HepG2 (cell line): ENCODE results near the gene ZNF839. TPM values are rescaled to one million over a fixed set of nuclear protein-coding genes. Genes with fewer than 3 reads are reported as not detected.

ENCODE experiments used
- BRD4 ChIP-seq: sonication (generic); formaldehyde crosslinking; IDR thresholded peaks from 2 replicates; pipeline ENCODE4 v1.4.0; 2020; ENCODE audit warnings: missing genetic modification reagents
- CAMTA2 ChIP-seq: sonication (generic); formaldehyde crosslinking; IDR thresholded peaks from 2 replicates; pipeline ENCODE4 v1.4.0; 2020; ENCODE audit warnings: mild to moderate bottlenecking, missing genetic modification reagents, borderline replicate concordance
- HDAC1 ChIP-seq: sonication (generic); formaldehyde crosslinking; IDR thresholded peaks from 2 replicates; pipeline ENCODE4 v1.5.1; 2020; ENCODE audit warnings: mild to moderate bottlenecking, missing genetic modification reagents
- HHEX ChIP-seq: IDR thresholded peaks from 2 replicates; pipeline ENCODE4 v1.6.1; 2016; ENCODE audit warnings: control low read depth
- HIC2 ChIP-seq: sonication (generic); formaldehyde crosslinking; IDR thresholded peaks from 2 replicates; pipeline ENCODE4 v1.9.0; 2022; ENCODE audit warnings: low read depth, missing genetic modification reagents
- KDM1A ChIP-seq: IDR thresholded peaks from 2 replicates; pipeline ENCODE4 v1.6.1; 2016; ENCODE audit warnings: missing compliant biosample characterization
- NFIB ChIP-seq: sonication (generic); formaldehyde crosslinking; IDR thresholded peaks from 2 replicates; pipeline ENCODE4 v1.9.0; 2021; ENCODE audit warnings: missing genetic modification reagents, mild to moderate bottlenecking, borderline replicate concordance
- NR2F1 ChIP-seq, 2 experiments: fragments of 450-650 bp in 1 of 2; formaldehyde crosslinking in 1 of 2; IDR thresholded peaks; 2 replicates each; pipeline versions ENCODE4 v1.5.0 to v1.6.1; 2016 to 2020; ENCODE audit warnings: mild to moderate bottlenecking in 1 of 2, missing compliant biosample characterization in 1 of 2, missing genetic modification reagents in 1 of 2, moderate library complexity in 1 of 2
- RBM22 ChIP-seq: fragments of 200-400 bp; formaldehyde crosslinking; optimal IDR thresholded peaks from 2 replicates; pipeline ENCODE3; 2017; ENCODE audit warnings: mild to moderate bottlenecking, low read length, moderate library complexity
- SNAPC5 ChIP-seq: sonication (generic); formaldehyde crosslinking; IDR thresholded peaks from 2 replicates; pipeline ENCODE4 v1.8.1; 2023; ENCODE audit warnings: mild to moderate bottlenecking, missing genetic modification reagents, borderline replicate concordance
- TAF1 ChIP-seq: sonication (generic); formaldehyde crosslinking; IDR thresholded peaks from 2 replicates; pipeline ENCODE4 v1.4.0; 2020; ENCODE audit warnings: missing genetic modification reagents
- ZNF224 ChIP-seq: sonication (generic); formaldehyde crosslinking; IDR thresholded peaks from 2 replicates; pipeline ENCODE4 v1.5.0; 2020; ENCODE audit warnings: mild to moderate bottlenecking, missing genetic modification reagents
- ZNF431 ChIP-seq: sonication (generic); formaldehyde crosslinking; IDR thresholded peaks from 2 replicates; pipeline ENCODE4 v1.9.0; 2022; ENCODE audit warnings: missing genetic modification reagents, low read depth, mild to moderate bottlenecking, borderline replicate concordance
- ZNF44 ChIP-seq: sonication (generic); formaldehyde crosslinking; IDR thresholded peaks from 2 replicates; pipeline ENCODE4 v1.5.1; 2020; ENCODE audit warnings: mild to moderate bottlenecking, missing genetic modification reagents
- ZNF574 ChIP-seq: sonication (generic); formaldehyde crosslinking; IDR thresholded peaks from 2 replicates; pipeline ENCODE4 v1.4.0; 2020; ENCODE audit warnings: missing genetic modification reagents
- ZNF619 ChIP-seq: sonication (generic); formaldehyde crosslinking; IDR thresholded peaks from 2 replicates; pipeline ENCODE4 v1.4.0; 2020; ENCODE audit warnings: mild to moderate bottlenecking, missing genetic modification reagents
- ZNF709 ChIP-seq: sonication (generic); formaldehyde crosslinking; IDR thresholded peaks from 2 replicates; pipeline ENCODE4 v1.5.0; 2020; ENCODE audit warnings: mild to moderate bottlenecking, missing genetic modification reagents
- polyA plus RNA-seq, 8 experiments: library from polyadenylated mRNA; depleted of rRNA in 3 of 8; stranded (reverse) in 7 of 8; unstranded in 1 of 8; fragments of >200 nt; fragmentation: Illumina TruSeq in 4 of 8; extraction: Trizol in 4 of 8; gene quantifications; 2 replicates each; pipeline versions ENCODE4 v1.2.1 to v1.2.3, GENCODE V29; 2011 to 2016; ENCODE audit warnings: low read depth in 4 of 8, missing spikeins in 1 of 8, mixed read lengths in 1 of 8; ENCODE audit not compliant: insufficient read depth in 1 of 8
- total RNA-seq, 5 experiments: library from RNA; depleted of rRNA; stranded (reverse); fragments of >200 nt; fragmentation: Illumina TruSeq; extraction: Trizol; gene quantifications; 2 replicates each; pipeline ENCODE4 v1.2.3, GENCODE V29; 2016; ENCODE audit warnings: low read depth in 1 of 5
- TF ChIP-seq, protein P1 (sequence below): sonication (generic); formaldehyde crosslinking; IDR thresholded peaks from 2 replicates; pipeline ENCODE4 v1.5.0; 2020; ENCODE audit warnings: mild to moderate bottlenecking, missing genetic modification reagents, moderate library complexity

Gene ZNF839
- total and polyA plus RNA-seq, 2 of the 13 experiments (the other 11 are each of a cell fraction or from before 2014, with no cell fraction given), result 11.1 to 12.8 TPM

DNA sequence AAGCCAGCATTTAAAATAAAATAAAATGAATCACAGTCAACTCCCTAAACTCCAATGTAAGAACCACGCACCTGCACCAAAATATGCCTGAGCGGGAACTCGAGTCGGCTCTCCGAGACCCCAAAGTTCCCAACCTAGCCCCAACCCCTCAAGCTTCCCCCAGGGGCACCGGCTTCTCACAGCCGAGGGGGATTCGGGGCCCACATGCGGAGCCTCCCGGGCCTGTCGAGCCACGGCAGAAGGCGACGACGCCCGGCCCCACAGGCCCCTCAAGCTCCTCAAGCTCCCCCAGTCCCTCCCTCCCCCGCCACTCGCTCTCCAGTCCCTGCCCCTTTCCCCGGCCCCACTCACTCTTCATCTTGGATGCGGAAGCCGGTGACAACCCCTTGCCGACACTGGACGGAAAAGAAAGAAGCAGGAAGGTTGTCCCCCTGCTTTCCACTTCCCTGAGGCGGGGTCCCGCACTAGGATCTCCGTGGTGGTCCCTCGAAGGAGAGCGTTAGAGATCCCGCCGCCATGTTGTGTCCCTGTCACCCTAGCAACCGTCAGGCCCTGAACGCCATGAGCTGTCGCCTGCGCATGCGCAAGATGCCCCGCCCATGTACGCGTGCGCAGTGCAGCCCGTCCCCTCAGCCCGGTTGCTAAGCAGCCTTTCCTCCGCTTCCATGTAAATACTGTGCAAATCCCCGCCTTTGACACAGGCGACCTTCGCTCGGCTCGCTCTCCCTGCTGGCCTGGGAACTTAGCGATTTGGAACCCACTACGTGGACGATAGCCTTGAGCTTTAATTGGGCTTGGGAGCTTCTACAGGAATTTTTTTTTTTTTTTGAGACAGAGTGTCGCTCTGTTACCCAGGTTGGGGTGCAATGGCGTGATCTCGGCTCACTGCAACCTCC is 14.7 kb upstream of the ZNF839 start, which contains the start of gene MOK (continued):
- peak; percentile 53; the same call in 1 of the 2 replicates for TF ChIP-seq TAF1 (CRISPR knock-in tag)
- TF ChIP-seq ZNF619 (CRISPR knock-in tag), result peak; percentile 60; the same call in 1 of the 2 replicates
- no peak for TF ChIP-seq ZNF709 (CRISPR knock-in tag)
- peak; percentile 93 for TF ChIP-seq HDAC1 (CRISPR knock-in tag)
- TF ChIP-seq ZNF224 (CRISPR knock-in tag), result no peak
- no peak for TF ChIP-seq HHEX (CRISPR knock-in tag)
- TF ChIP-seq ZNF44 (CRISPR knock-in tag), result no peak
- TF ChIP-seq BRD4, result peak; percentile 37; the same call in 1 of the 2 replicates
- TF ChIP-seq NFIB (CRISPR knock-in tag), result no peak
- TF ChIP-seq ZNF431 (CRISPR knock-in tag), result no peak
- TF ChIP-seq ZNF574 (CRISPR knock-in tag), result peak; percentile 62; the same call in 1 of the 2 replicates
- no peak for TF ChIP-seq KDM1A (CRISPR knock-in tag)
- no peak; the same call in 1 of the 2 replicates for TF ChIP-seq SNAPC5 (CRISPR knock-in tag)
- TF ChIP-seq, protein P1, sequence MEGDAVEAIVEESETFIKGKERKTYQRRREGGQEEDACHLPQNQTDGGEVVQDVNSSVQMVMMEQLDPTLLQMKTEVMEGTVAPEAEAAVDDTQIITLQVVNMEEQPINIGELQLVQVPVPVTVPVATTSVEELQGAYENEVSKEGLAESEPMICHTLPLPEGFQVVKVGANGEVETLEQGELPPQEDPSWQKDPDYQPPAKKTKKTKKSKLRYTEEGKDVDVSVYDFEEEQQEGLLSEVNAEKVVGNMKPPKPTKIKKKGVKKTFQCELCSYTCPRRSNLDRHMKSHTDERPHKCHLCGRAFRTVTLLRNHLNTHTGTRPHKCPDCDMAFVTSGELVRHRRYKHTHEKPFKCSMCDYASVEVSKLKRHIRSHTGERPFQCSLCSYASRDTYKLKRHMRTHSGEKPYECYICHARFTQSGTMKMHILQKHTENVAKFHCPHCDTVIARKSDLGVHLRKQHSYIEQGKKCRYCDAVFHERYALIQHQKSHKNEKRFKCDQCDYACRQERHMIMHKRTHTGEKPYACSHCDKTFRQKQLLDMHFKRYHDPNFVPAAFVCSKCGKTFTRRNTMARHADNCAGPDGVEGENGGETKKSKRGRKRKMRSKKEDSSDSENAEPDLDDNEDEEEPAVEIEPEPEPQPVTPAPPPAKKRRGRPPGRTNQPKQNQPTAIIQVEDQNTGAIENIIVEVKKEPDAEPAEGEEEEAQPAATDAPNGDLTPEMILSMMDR, result no peak; the same call in 1 of the 2 replicates
- 0 out of 2 replicates have a peak, but pooled peaks have one; percentile 45 for TF ChIP-seq CAMTA2 (CRISPR knock-in tag)
- no peak for TF ChIP-seq HIC2 (CRISPR knock-in tag)
- TF ChIP-seq NR2F1 (CRISPR knock-in tag; IDR thresholded peaks at IDR 0.05), result 0 out of 4 replicates have a peak, but pooled peaks of 1 of the 2 experiments have one; percentile 36
- peak; percentile 96 for TF ChIP-seq RBM22
